H9 (cell line): ENCODE results near the gene CIT. TPM values are rescaled to one million over a fixed set of nuclear protein-coding genes. Genes with fewer than 3 reads are reported as not detected.

Experiments used
- DNase-seq: peaks from one replicate; pipeline ENCODE4 v3.0.0-alpha.2; 2017
- H2AFZ ChIP-seq: one replicate; pipeline ENCODE4 v1.6.1; 2013; ENCODE audit warnings: mild to moderate bottlenecking, low read length, control low read depth, moderate library complexity
- H2AK5ac ChIP-seq: 2 replicates; pipeline ENCODE4 v1.6.1; 2013; ENCODE audit warnings: low read length, control low read depth, mixed read lengths; ENCODE audit not compliant: insufficient read length
- H2BK120ac ChIP-seq: one replicate; pipeline ENCODE4 v1.6.1; 2013; ENCODE audit warnings: low read depth, mild to moderate bottlenecking, low read length, control low read depth, inconsistent platforms; ENCODE audit not compliant: poor library complexity, severe bottlenecking
- H2BK12ac ChIP-seq: 2 replicates; pipeline ENCODE4 v1.6.1; 2013; ENCODE audit warnings: low read length, control low read depth, mixed read lengths, low read depth; ENCODE audit not compliant: insufficient read length
- H2BK15ac ChIP-seq: 2 replicates; pipeline ENCODE4 v1.6.1; 2013; ENCODE audit warnings: low read depth, low read length, control low read depth
- H2BK20ac ChIP-seq: one replicate; pipeline ENCODE4 v1.6.1; 2013; ENCODE audit warnings: low read depth, mild to moderate bottlenecking, low read length, control low read depth, inconsistent platforms; ENCODE audit not compliant: poor library complexity, severe bottlenecking
- H2BK5ac ChIP-seq: 2 replicates; pipeline ENCODE4 v1.6.1; 2013; ENCODE audit warnings: low read length, control low read depth, mixed read lengths; ENCODE audit not compliant: insufficient read length
- H3K14ac ChIP-seq: 2 replicates; pipeline ENCODE4 v1.6.1; 2013; ENCODE audit warnings: low read length, control low read depth; ENCODE audit not compliant: insufficient read depth
- H3K18ac ChIP-seq: 2 replicates; pipeline ENCODE4 v1.6.1; 2013; ENCODE audit warnings: low read depth, mild to moderate bottlenecking, mixed read lengths, low read length, control low read depth; ENCODE audit not compliant: insufficient read length
- H3K23ac ChIP-seq: 2 replicates; pipeline ENCODE4 v1.6.1; 2013; ENCODE audit warnings: low read length, control low read depth, mixed read lengths, low read depth; ENCODE audit not compliant: insufficient read length
- H3K23me2 ChIP-seq: 2 replicates; pipeline ENCODE4 v1.6.1; 2013; ENCODE audit warnings: low read depth, mild to moderate bottlenecking, mixed read lengths, low read length, control low read depth; ENCODE audit not compliant: insufficient read length, poor library complexity, severe bottlenecking
- H3K27ac ChIP-seq: 2 replicates; pipeline ENCODE4 v1.5.1; 2013; ENCODE audit warnings: low read length, control low read depth, mixed read lengths, low read depth; ENCODE audit not compliant: insufficient read length
- H3K27me3 ChIP-seq: 2 replicates; pipeline ENCODE4 v1.6.1; 2013; ENCODE audit warnings: low read length, control low read depth, inconsistent platforms; ENCODE audit not compliant: insufficient read depth
- H3K4ac ChIP-seq: 2 replicates; pipeline ENCODE4 v1.6.1; 2013; ENCODE audit warnings: low read depth, mild to moderate bottlenecking, control low read depth, inconsistent platforms, low read length, moderate library complexity
- H3K4me1 ChIP-seq: 2 replicates; pipeline ENCODE4 v1.6.1; 2013; ENCODE audit warnings: low read length, control low read depth, inconsistent platforms; ENCODE audit not compliant: insufficient read depth
- H3K4me2 ChIP-seq: 2 replicates; pipeline ENCODE4 v1.6.1; 2013; ENCODE audit warnings: low read length, control low read depth, mixed read lengths; ENCODE audit not compliant: insufficient read length, insufficient read depth
- H3K56ac ChIP-seq: 2 replicates; pipeline ENCODE4 v1.6.1; 2013; ENCODE audit warnings: low read depth, mild to moderate bottlenecking, mixed read lengths, low read length, control low read depth; ENCODE audit not compliant: insufficient read length
- H3K79me1 ChIP-seq: 2 replicates; pipeline ENCODE4 v1.6.1; 2013; ENCODE audit warnings: low read depth, mild to moderate bottlenecking, moderate library complexity, low read length, control low read depth, inconsistent platforms; ENCODE audit not compliant: insufficient read depth, poor library complexity, severe bottlenecking
- H3K79me2 ChIP-seq: 2 replicates; pipeline ENCODE4 v1.6.1; 2013; ENCODE audit warnings: low read length, control low read depth, inconsistent platforms; ENCODE audit not compliant: insufficient read depth
- H3K9ac ChIP-seq: 2 replicates; pipeline ENCODE4 v1.6.1; 2013; ENCODE audit warnings: low read length, control low read depth, mixed read lengths; ENCODE audit not compliant: insufficient read length; ENCODE audit errors: extremely low read depth
- H3K9me3 ChIP-seq: one replicate; pipeline ENCODE4 v1.6.1; 2013; ENCODE audit warnings: low read depth, low read length, inconsistent platforms; ENCODE audit not compliant: control insufficient read depth
- H3T11ph ChIP-seq: one replicate; pipeline ENCODE4 v1.6.1; 2013; ENCODE audit warnings: mild to moderate bottlenecking, low read length, control low read depth, inconsistent platforms
- H4K20me1 ChIP-seq: one replicate; pipeline ENCODE4 v1.6.1; 2013; ENCODE audit not compliant: control insufficient read depth, insufficient read length, insufficient read depth
- H4K5ac ChIP-seq: 2 replicates; pipeline ENCODE4 v1.6.1; 2013; ENCODE audit warnings: low read depth, mild to moderate bottlenecking, mixed read lengths, low read length, control low read depth; ENCODE audit not compliant: insufficient read length
- H4K8ac ChIP-seq: replicated peaks from 2 replicates; pipeline ENCODE4 v1.6.1; 2013; ENCODE audit warnings: low read length, control low read depth, mixed read lengths, low read depth; ENCODE audit not compliant: insufficient read length
- H4K91ac ChIP-seq: 2 replicates; pipeline ENCODE4 v1.6.1; 2013; ENCODE audit warnings: low read depth, mild to moderate bottlenecking, moderate library complexity, mixed read lengths, low read length, control low read depth; ENCODE audit not compliant: insufficient read length
- H3K27ac Mint-ChIP-seq, 3 experiments: 2 replicates in 2 of 3; 3 replicates in 1 of 3; pipeline ENCODE4 v1.8.0; 2020 to 2021; ENCODE audit warnings: mixed read lengths in 3 of 3, mild to moderate bottlenecking in 1 of 3, moderate library complexity in 1 of 3
- H3K27me3 Mint-ChIP-seq: 2 replicates; pipeline ENCODE4 v1.8.0; 2021; ENCODE audit warnings: low read depth, mild to moderate bottlenecking, moderate library complexity, mixed read lengths
- H3K36me3 Mint-ChIP-seq, 3 experiments: 2 replicates in 2 of 3; 3 replicates in 1 of 3; pipeline ENCODE4 v1.8.0; 2020 to 2021; ENCODE audit warnings: low read depth in 3 of 3, mixed read lengths in 3 of 3; ENCODE audit not compliant: insufficient read depth in 1 of 3
- H3K4me1 Mint-ChIP-seq, 2 experiments: 2 replicates each; pipeline ENCODE4 v1.8.0; 2020; ENCODE audit warnings: mixed read lengths in 2 of 2
- H3K4me3 Mint-ChIP-seq, 2 experiments: 2 replicates in 1 of 2; 3 replicates in 1 of 2; pipeline ENCODE4 v1.8.0; 2020 to 2021; ENCODE audit warnings: mild to moderate bottlenecking in 2 of 2, mixed read lengths in 2 of 2, moderate library complexity in 1 of 2
- H3K9me3 Mint-ChIP-seq, 2 experiments: 2 replicates in 1 of 2; 3 replicates in 1 of 2; pipeline ENCODE4 v1.8.0; 2020; ENCODE audit warnings: mild to moderate bottlenecking in 2 of 2, mixed read lengths in 2 of 2, moderate library complexity in 1 of 2
- CTCF ChIP-seq: fragments of 200-600 bp; sonication (generic); conservative IDR thresholded peaks from 3 replicates; pipeline ENCODE4 v1.8.0; 2021; ENCODE audit warnings: antibody characterized with exemption, mild to moderate bottlenecking
- WGBS: extraction: QIAGEN DNeasy Blood & Tissue Kit; methylation state at CpG from one replicate; pipeline ENCODE4 v1.1.7; 2013; ENCODE audit warnings: missing lambda C conversion rate, low lambda C conversion rate, mixed read lengths; ENCODE audit not compliant: insufficient read length; ENCODE audit errors: extremely low coverage; 5-methylcytosine and 5-hydroxymethylcytosine counted together
- total RNA-seq: library from RNA; stranded (reverse); gene quantifications from 2 replicates; pipeline ENCODE4 v1.2.1, GENCODE V29; 2021

Gene CIT
- total RNA-seq, 1 experiment from 2014 or later: 55.3 TPM

GRCh38 chr12:119686355-119686754 is 190.8 kb downstream of the CIT start:
- H3K27me3 Mint-ChIP-seq: no peaks in the 10 kb centered on the region
- H3K4me1 Mint-ChIP-seq: peaks cover 11 to 12% of the 10 kb centered on the region in 2 experiments
- H2BK15ac ChIP-seq: no peak overlapping the region
- H3K23me2 ChIP-seq: no peaks in the 10 kb centered on the region
- DNase-seq: no peak
- no peak overlapping the region for H2AK5ac ChIP-seq
- no peak overlapping the region for H4K5ac ChIP-seq
- peak overlapping the region in 1 of 3 experiments; percentile 9; a peak in 2 of 7 replicates for H3K27ac Mint-ChIP-seq
- H3K27ac ChIP-seq: no peak overlapping the region
- no peak overlapping the region for H3K4me2 ChIP-seq
- H3K56ac ChIP-seq: no peak overlapping the region
- H3K4me3 Mint-ChIP-seq: no peak overlapping the region
- H4K91ac ChIP-seq: no peak overlapping the region
- H4K8ac ChIP-seq: no peak overlapping the region
- no peaks in the 10 kb centered on the region for H3K27me3 ChIP-seq
- H3T11ph ChIP-seq: no peak overlapping the region
- no peak overlapping the region; the same call in 1 of the 2 replicates for H3K14ac ChIP-seq
- H3K79me1 ChIP-seq: no peaks in the 10 kb centered on the region
- H3K79me2 ChIP-seq: no peaks in the 10 kb centered on the region
- no peak for TF ChIP-seq CTCF
- no peak overlapping the region for H3K4ac ChIP-seq
- H2BK20ac ChIP-seq: no peak overlapping the region
- H3K36me3 Mint-ChIP-seq: peaks cover 12 to 52% (median 42%) of the 10 kb centered on the region in 3 experiments; a peak in 6 of 7 replicates
- H2BK120ac ChIP-seq: no peak overlapping the region
- H3K9me3 Mint-ChIP-seq: peaks cover 0 to 2% of the 10 kb centered on the region in 2 experiments; a peak in 1 of 5 replicates
- H2BK5ac ChIP-seq: no peak overlapping the region
- H2AFZ ChIP-seq: no peak overlapping the region
- no peaks in the 10 kb centered on the region for H3K4me1 ChIP-seq
- H3K18ac ChIP-seq: no peak overlapping the region
- no peak overlapping the region for H3K23ac ChIP-seq
- no peak overlapping the region for H3K9ac ChIP-seq
- no peak overlapping the region for H2BK12ac ChIP-seq
- H4K20me1 ChIP-seq: no peaks in the 10 kb centered on the region
- WGBS: no CpG with 5 or more reads among the region's 12 CpGs
- H3K9me3 ChIP-seq: no peaks in the 10 kb centered on the region
